ENCODE data around the gene NCF2. TPM values are rescaled to one million over a fixed set of nuclear protein-coding genes. Genes with fewer than 3 reads are reported as not detected.
"Not testable (repeated sequence)": the region's sequence is repeated elsewhere in the genome, so short reads cannot be mapped to it uniquely, and the experiment has no call there.

NCF2 gene
- total RNA-seq, result 3.8 TPM

- DNase-seq (ENCODE audit: low spot score), result no peak
These were observed at the start of gene NCF2 for GRCh38 chr1:183590244-183591191. NCF2 (minus strand) TSS chr1:183590459; CDS start chr1:183590329, 130 bp downstream.

GRCh38 chr1:183638649-183639387, 48.6 kb upstream of the NCF2 start:
- no peak for DNase-seq (ENCODE audit: low spot score)

- no peak for DNase-seq (ENCODE audit: low spot score)
These were observed 46.5 kb upstream of the NCF2 start for GRCh38 chr1:183636783-183637182.

- no peak for DNase-seq (ENCODE audit: low spot score)
These were observed 46.0 kb upstream of the NCF2 start for GRCh38 chr1:183636334-183636682.

- peak; percentile 97 for DNase-seq (ENCODE audit: low spot score)
These were observed 45.5 kb upstream of the NCF2 start, which contains the start of gene ARPC5 for GRCh38 chr1:183635606-183636333. ARPC5 (minus strand) TSS chr1:183635783; CDS start chr1:183635659, 124 bp downstream.

GRCh38 chr1:183635099-183635605, 44.9 kb upstream of the NCF2 start:
- peak; percentile 71 for DNase-seq (ENCODE audit: low spot score)

- no peak for DNase-seq (ENCODE audit: low spot score)
These were observed 44.3 kb upstream of the NCF2 start for GRCh38 chr1:183634429-183635065.

- no peak for DNase-seq (ENCODE audit: low spot score)
These were observed 43.6 kb upstream of the NCF2 start for GRCh38 chr1:183633676-183634343.

- no peak for DNase-seq (ENCODE audit: low spot score)
These were observed 42.7 kb upstream of the NCF2 start for GRCh38 chr1:183632964-183633363.

GRCh38 chr1:183632114-183632513, 41.9 kb upstream of the NCF2 start:
- no peak for DNase-seq (ENCODE audit: low spot score)

GRCh38 chr1:183630748-183631147, 40.5 kb upstream of the NCF2 start:
- no peak for DNase-seq (ENCODE audit: low spot score)

GRCh38 chr1:183628537-183628936, 38.3 kb upstream of the NCF2 start:
- no peak for DNase-seq (ENCODE audit: low spot score)

GRCh38 chr1:183626236-183626635, 36.0 kb upstream of the NCF2 start:
- DNase-seq (ENCODE audit: low spot score), result not testable (repeated sequence)

- no peak for DNase-seq (ENCODE audit: low spot score)
These were observed 32.9 kb upstream of the NCF2 start for GRCh38 chr1:183622884-183623785.

GRCh38 chr1:183622013-183622412, 31.8 kb upstream of the NCF2 start:
- DNase-seq (ENCODE audit: low spot score), result no peak

GRCh38 chr1:183620311-183620710, 30.1 kb upstream of the NCF2 start:
- DNase-seq (ENCODE audit: low spot score), result no peak

- DNase-seq (ENCODE audit: low spot score), result no peak
These were observed 29.5 kb upstream of the NCF2 start for GRCh38 chr1:183619781-183620180.

GRCh38 chr1:183618202-183618601, 27.9 kb upstream of the NCF2 start:
- not testable (repeated sequence) for DNase-seq (ENCODE audit: low spot score)

- DNase-seq (ENCODE audit: low spot score), result not testable (repeated sequence)
These were observed 22.7 kb upstream of the NCF2 start for GRCh38 chr1:183612975-183613374.

GRCh38 chr1:183612407-183612806, 22.1 kb upstream of the NCF2 start:
- no peak for DNase-seq (ENCODE audit: low spot score)
